ENCODE results near the gene WBP4.

WBP4 gene

DNA sequence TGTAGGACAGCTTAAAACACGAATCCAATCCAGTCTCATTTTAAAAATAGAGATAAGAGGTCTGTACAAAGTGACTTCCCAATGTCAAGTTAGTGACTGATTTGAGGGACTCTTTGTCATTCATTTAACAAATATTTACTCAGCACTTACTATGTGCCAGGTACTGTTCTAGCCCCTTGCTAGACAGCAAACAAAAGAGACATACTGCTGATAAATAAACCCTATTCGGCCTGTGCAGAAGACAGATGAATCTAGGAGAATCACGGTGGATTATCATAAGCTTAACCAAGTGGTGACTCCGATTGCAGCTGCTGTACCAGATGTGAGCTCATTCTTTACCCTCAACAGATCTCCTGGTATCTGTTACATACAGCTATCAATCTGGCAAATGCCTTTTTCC is 35.8 kb upstream of the WBP4 start:
- H3K4me3 ChIP-seq (replicated peaks; ENCODE audit: insufficient read depth, low read length): no peak overlapping the region
- no peak for DNase-seq (ENCODE audit: low read depth in 1 of 2, low spot score in 1 of 2)
- no peak overlapping the region for H3K27ac ChIP-seq (replicated peaks)
- TF ChIP-seq POLR2AphosphoS5 (IDR thresholded peaks at IDR 0.05; ENCODE audit: low read depth) (no peak), GABPA (IDR thresholded peaks at IDR 0.05; ENCODE audit: low read depth) (no peak), SPI1 (IDR thresholded peaks at IDR 0.05; ENCODE audit: borderline replicate concordance, low read depth) (no peak), CTCF (IDR thresholded peaks at IDR 0.05; ENCODE audit: insufficient read depth, low read length) (no peak)
- TF ChIP-seq, protein P1, sequence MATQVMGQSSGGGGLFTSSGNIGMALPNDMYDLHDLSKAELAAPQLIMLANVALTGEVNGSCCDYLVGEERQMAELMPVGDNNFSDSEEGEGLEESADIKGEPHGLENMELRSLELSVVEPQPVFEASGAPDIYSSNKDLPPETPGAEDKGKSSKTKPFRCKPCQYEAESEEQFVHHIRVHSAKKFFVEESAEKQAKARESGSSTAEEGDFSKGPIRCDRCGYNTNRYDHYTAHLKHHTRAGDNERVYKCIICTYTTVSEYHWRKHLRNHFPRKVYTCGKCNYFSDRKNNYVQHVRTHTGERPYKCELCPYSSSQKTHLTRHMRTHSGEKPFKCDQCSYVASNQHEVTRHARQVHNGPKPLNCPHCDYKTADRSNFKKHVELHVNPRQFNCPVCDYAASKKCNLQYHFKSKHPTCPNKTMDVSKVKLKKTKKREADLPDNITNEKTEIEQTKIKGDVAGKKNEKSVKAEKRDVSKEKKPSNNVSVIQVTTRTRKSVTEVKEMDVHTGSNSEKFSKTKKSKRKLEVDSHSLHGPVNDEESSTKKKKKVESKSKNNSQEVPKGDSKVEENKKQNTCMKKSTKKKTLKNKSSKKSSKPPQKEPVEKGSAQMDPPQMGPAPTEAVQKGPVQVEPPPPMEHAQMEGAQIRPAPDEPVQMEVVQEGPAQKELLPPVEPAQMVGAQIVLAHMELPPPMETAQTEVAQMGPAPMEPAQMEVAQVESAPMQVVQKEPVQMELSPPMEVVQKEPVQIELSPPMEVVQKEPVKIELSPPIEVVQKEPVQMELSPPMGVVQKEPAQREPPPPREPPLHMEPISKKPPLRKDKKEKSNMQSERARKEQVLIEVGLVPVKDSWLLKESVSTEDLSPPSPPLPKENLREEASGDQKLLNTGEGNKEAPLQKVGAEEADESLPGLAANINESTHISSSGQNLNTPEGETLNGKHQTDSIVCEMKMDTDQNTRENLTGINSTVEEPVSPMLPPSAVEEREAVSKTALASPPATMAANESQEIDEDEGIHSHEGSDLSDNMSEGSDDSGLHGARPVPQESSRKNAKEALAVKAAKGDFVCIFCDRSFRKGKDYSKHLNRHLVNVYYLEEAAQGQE (IDR thresholded peaks at IDR 0.05; ENCODE audit: insufficient replicate concordance, low read depth): no peak
- H3K27me3 ChIP-seq (ENCODE audit: insufficient read depth, poor library complexity, severe bottlenecking): no peaks in the 10 kb centered on the region

- no peak overlapping the region for H3K27ac ChIP-seq (replicated peaks)
- no peak for DNase-seq (ENCODE audit: low read depth in 1 of 2, low spot score in 1 of 2)
- no peaks in the 10 kb centered on the region for H3K27me3 ChIP-seq (ENCODE audit: insufficient read depth, poor library complexity, severe bottlenecking)
- H3K4me3 ChIP-seq (replicated peaks; ENCODE audit: insufficient read depth, low read length): no peak overlapping the region
- TF ChIP-seq POLR2AphosphoS5 (IDR thresholded peaks at IDR 0.05; ENCODE audit: low read depth) (no peak), CTCF (IDR thresholded peaks at IDR 0.05; ENCODE audit: insufficient read depth, low read length) (no peak), SPI1 (IDR thresholded peaks at IDR 0.05; ENCODE audit: borderline replicate concordance, low read depth) (no peak), GABPA (IDR thresholded peaks at IDR 0.05; ENCODE audit: low read depth) (no peak)
- TF ChIP-seq, protein P1 (IDR thresholded peaks at IDR 0.05; ENCODE audit: insufficient replicate concordance, low read depth): no peak
Measured at GRCh38 chr13:41026788-41027187, 34.5 kb upstream of the WBP4 start.

DNA sequence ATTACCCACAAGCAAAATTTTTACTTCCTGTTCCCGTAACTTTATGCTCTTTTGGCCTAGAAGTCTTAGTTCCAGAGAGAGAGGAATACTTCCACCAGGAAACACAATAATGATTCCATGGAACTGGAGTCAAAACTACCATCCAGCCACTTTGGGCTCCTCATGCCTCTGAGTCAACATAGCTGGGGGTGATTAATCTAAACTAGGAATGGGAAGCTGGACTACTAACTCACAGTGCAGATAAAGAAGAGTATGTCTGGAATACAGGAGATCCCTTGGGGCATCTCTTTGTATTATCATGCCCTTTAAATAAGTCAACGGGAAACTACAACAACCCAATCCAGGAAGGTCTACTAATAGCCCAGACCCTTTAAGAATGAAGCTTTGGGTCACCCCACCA is 33.3 kb upstream of the WBP4 start:
- no peak for TF ChIP-seq POLR2AphosphoS5 (IDR thresholded peaks at IDR 0.05; ENCODE audit: low read depth)
- TF ChIP-seq, protein P1 (IDR thresholded peaks at IDR 0.05; ENCODE audit: insufficient replicate concordance, low read depth): no peak
- TF ChIP-seq SPI1 (IDR thresholded peaks at IDR 0.05; ENCODE audit: borderline replicate concordance, low read depth): no peak
- no peak for TF ChIP-seq CTCF (IDR thresholded peaks at IDR 0.05; ENCODE audit: insufficient read depth, low read length)
- no peak for TF ChIP-seq GABPA (IDR thresholded peaks at IDR 0.05; ENCODE audit: low read depth)
- Histone ChIP-seq H3K27ac (replicated peaks) (no peak overlapping the region), H3K27me3 (ENCODE audit: insufficient read depth, poor library complexity, severe bottlenecking) (no peaks in the 10 kb centered on the region), H3K4me3 (replicated peaks; ENCODE audit: insufficient read depth, low read length) (no peak overlapping the region)
- DNase-seq (ENCODE audit: low read depth in 1 of 2, low spot score in 1 of 2): no peak
